NCI-H2171 treated with DMSO at 0.1 percent for 48 hours (cell line): Measurements from ENCODE around the gene SLC7A4.
"Not testable (repeated sequence)": the region's sequence is repeated elsewhere in the genome, so short reads cannot be mapped to it uniquely, and the experiment has no call there.

ENCODE experiments used
- DNase-seq: peaks from one replicate; lab custom pipeline; 2025; lab: John Stamatoyannopoulos, UW

Gene SLC7A4

GRCh38 chr22:21064917-21065864 is 32.8 kb upstream of the SLC7A4 start:
- no peak for DNase-seq

- not testable (repeated sequence) for DNase-seq
These were observed 32.1 kb upstream of the SLC7A4 start for GRCh38 chr22:21064425-21064824.

- not testable (repeated sequence) for DNase-seq
These were observed 29.4 kb upstream of the SLC7A4 start for GRCh38 chr22:21061660-21062321.

GRCh38 chr22:21060363-21060762 is 28.0 kb upstream of the SLC7A4 start:
- not testable (repeated sequence) for DNase-seq

- DNase-seq: no peak
These were observed 23.5 kb upstream of the SLC7A4 start for GRCh38 chr22:21055880-21056319.

- DNase-seq: no peak
These were observed 23.1 kb upstream of the SLC7A4 start for GRCh38 chr22:21055564-21055834.

GRCh38 chr22:21054714-21055563 is 22.6 kb upstream of the SLC7A4 start:
- no peak for DNase-seq

DNA sequence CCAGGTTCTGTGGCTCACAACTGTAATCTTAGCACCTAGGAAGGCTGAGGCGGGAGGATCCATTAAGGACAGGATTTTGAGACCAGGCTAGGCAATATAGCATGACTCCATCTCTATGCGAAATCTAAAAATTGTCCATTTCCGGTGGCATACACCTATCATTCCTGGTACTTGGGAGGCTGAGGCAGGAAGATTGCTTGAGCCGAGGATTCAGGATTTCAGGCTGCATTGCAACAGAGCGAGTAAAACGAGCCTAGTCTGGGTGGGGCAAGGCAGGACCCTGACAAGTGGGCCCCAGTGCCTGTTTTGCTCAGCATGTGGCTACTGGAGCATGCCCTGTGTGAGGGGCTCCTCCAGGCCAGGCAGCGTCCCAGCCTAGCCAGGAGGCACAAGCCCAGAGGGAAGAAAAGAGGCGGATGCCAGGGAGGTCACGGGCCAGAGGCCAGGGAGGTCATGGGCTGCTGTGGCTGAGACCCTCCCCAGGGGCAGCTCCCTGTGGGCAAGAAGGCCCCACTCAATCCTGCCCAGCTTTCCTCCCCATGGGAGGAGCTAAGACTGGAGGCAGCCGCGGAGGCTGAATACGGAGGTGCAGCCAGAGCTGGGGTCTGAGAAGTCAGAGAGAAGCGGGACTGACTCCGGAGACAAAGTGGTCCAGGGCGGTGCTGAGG is 21.8 kb upstream of the SLC7A4 start:
- DNase-seq: no peak

GRCh38 chr22:21052715-21053459 is 20.5 kb upstream of the SLC7A4 start:
- no peak for DNase-seq

DNA sequence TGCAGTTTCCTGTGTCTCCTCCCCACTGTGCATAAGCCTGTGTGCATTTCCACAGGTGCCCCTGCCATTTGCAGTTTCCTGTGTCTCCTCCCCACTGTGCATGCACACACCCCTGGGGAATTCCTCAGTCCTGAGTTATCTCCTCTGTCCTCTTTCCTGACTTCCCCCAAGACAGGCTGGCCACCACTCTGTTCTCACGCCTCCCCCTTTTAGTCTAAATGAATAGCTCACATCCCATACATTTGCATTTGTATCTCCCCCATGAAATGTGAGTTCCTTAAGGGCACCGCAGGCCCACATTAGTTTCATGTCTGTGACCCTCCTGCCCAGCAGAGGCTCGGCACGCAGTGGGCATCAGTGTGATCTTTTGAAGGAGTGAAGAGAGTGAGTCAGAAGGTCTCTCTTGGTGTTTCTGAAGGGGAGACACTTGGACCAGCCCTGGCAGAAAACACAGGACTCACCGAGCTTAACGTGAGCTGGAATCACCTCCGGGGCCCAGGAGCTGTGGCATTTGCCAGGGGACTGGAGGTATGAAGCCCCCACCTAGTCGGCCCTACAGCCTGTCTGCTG is 19.6 kb upstream of the SLC7A4 start:
- DNase-seq: no peak

- DNase-seq: peak; percentile 88
These were observed 18.9 kb upstream of the SLC7A4 start for GRCh38 chr22:21051145-21051830.

- DNase-seq: not testable (repeated sequence)
These were observed 16.6 kb upstream of the SLC7A4 start for GRCh38 chr22:21048965-21049364.

DNA sequence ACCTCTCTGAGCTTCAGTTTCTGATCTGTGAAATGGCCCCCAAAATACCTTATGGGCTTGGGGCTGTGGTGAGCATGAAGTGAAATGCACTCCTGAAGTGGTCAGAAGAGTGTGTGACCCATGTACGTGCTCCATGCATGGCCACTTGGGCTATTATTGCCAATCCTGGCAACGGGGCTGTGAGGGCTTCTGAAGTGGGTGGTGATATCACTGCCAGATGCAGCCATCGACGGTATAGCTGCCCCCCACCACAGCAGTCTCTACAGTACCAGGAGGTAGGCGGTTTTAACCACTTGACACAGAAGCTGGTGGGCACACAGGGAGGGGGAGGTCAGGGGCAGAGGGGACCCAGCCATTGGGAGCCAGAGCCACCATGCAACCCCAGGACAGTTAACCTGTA is 16.1 kb upstream of the SLC7A4 start:
- DNase-seq: not testable (repeated sequence)

DNA sequence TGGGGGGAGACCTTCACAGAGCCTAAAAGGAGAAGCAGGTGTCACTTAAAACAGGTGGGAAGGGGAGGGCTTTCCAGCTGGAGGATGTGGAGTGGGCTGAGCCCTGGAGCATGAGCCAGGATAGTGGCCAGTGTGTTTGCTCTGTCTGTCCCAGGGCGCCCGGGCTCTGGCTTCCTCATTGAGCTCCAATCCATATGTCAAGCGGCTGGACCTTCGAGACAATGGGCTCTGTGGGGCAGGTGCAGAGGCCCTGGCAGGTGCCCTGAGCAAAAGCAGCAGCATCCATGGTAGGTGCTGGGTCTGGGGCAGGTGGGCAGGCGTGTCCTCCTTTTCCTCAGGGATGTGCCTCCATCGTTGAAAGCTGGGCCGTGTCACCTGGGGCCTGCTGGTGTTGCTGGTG is 15.4 kb upstream of the SLC7A4 start:
- DNase-seq: no peak

DNA sequence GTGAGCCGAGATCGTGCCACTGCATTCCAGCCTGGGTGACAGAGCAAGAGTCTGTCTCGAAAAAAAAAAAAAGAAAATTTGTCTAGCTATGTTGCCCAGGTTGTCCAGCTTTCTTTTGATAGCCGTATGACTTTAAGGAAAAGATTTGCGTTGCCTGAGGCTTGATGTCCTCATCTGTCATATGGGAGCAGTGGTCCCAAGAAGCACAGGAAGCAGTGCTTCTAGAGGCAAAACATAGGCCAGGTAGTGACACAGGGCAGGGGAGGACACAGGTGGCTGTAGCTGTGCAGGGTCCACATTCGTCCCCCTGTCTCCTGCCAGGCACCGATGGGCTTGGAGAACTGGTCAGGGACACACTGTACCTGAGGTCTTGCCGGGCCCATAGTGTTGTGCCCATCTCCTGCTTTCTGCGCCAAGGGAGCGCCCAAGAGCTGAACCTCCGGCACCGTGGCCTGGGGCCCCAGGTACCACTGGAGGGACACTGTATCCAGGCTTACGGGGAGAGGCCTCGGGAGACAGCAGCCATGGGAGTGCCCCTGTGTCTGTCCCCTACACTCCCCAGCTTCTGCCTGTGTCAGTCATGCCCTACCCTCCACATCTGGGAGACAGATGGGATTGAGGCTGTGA is 14.8 kb upstream of the SLC7A4 start:
- DNase-seq: no peak

DNA sequence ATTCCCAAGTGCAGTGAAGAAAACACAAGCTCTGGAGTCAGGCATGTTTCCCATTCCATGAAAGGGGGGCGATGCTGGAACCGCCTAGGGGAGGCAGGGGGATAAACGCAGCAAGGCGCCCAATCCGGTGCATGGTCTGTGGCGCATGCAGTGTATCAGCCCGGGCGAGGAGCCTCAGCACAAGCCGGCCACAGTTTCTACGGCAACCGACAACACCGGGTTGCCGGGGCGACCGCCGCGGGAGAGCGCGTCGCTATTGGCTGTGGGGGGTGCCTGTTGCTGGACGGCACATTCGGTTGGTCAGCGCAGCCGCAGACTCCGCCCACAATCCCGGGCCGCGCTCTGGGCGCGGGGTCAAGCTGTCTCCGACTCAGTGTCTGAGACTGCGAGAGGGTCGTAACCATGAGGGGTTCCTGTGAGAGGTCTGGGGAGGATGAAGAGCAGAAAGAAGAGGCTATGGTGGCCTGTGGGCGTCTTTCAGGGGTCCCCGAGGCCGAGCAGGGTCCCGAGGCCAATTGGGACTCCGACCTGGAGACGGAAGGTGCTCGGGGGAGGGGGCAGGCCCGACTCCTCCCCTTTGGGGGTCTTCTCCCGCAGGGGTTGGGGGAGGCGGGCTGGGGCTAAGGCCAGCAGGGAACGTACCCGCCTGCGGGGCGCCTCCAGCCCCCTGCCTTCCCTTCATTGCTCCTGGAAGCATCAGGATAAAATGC is 13.4 kb upstream of the SLC7A4 start, which contains the start of gene LRRC74B:
LRRC74B (plus strand) TSS at position 362 of the 710 bp plus-strand sequence; CDS start at position 403, 41 bp downstream.
- peak; percentile 85 for DNase-seq

DNA sequence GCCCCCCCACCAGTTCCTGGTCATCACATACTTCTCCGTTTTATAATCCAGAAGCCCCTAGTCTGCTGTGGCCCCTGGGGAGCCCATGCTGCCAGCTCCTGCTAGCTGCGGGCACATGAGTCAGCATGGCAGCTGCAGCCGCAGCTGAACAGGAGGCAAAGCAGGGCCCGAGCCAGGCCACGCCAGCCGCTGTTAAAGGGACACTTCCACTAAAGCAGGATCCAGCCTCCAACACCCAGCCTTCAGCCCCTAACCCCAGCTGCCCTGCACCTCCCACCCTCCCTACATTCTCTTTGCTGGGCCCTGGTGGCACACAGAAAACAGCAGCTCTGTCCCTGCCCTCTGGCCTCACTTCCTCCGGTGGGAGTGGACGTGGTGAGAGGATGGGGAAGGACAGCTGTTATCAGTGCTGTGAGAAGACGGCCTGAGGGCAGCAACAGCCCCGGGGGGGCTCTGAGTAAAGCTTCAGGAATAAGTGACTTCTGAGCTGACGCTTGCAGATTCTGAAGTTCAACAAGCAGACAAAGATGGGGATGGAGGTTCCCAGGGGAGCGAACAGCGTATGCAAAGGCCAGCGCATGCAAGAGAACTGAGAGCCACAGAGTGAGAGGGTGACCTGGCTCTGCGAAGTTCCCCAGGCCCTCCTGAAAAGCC is 12.7 kb upstream of the SLC7A4 start:
- DNase-seq: peak; percentile 73

DNA sequence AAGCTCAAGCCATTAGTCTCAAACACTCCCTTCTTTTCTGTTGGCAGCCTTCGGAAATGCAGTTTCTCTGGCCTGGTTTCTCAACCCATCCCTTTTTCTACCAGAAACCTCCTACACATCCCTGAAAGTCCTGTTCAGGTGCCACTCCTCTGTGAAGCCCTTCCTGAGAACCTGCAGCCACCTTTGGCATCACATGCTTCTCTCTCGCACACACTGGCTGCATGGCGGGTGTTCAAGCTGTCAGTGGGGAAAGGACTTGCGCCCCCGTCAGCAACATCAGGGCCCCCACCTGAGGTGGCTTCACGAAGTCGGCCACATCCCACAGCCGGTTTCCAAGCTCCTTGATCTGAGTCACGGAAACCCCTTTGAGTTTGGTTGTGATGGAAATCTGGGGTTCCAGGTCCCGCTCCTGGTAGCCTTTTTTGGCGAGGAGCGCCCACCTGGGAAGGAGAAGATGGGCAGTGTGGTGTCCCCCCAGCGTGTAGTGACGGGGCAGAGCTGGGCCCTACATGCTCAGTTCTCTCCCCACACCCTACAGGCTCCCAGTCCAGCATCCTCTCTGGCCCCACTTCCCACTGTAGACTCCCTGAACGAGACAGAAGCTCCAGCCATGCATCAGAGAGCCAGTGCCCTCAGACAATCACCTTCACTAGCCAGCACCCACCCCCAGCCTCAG is 11.6 kb upstream of the SLC7A4 start:
- no peak for DNase-seq
